AG08396 (cell line): ENCODE measurements around the gene COX7A2L.
"Not testable (repeated sequence)": the region's sequence is repeated elsewhere in the genome, so short reads cannot be mapped to it uniquely, and the experiment has no call there.

ENCODE experiments used
- DNase-seq: peaks from one replicate; pipeline ENCODE4 v3.0.0; 2012; ENCODE audit warnings: low spot score, mixed read lengths

COX7A2L gene

GRCh38 chr2:42360890-42361727, at the start of gene COX7A2L:
Gene COX7A2L, minus strand, starts transcription at chr2:42361217. Its CDS starts 56 bp downstream, at chr2:42361161.
- DNase-seq, result peak; percentile 97

- DNase-seq, result no peak
Observed at GRCh38 chr2:42408009-42408408, 47.0 kb upstream of the COX7A2L start.

- no peak for DNase-seq
Observed at GRCh38 chr2:42407476-42407875, 46.5 kb upstream of the COX7A2L start.

- no peak for DNase-seq
Observed at GRCh38 chr2:42404676-42405075, 43.7 kb upstream of the COX7A2L start.

- DNase-seq, result no peak
Observed at GRCh38 chr2:42401773-42402172, 40.8 kb upstream of the COX7A2L start.

GRCh38 chr2:42398052-42398451, 37.0 kb upstream of the COX7A2L start:
- not testable (repeated sequence) for DNase-seq

GRCh38 chr2:42393320-42393719, 32.3 kb upstream of the COX7A2L start:
- DNase-seq, result not testable (repeated sequence)

- DNase-seq, result no peak
Observed at GRCh38 chr2:42392191-42392590, 31.2 kb upstream of the COX7A2L start.

GRCh38 chr2:42390401-42390969, 29.5 kb upstream of the COX7A2L start:
- DNase-seq, result no peak

GRCh38 chr2:42386682-42387081, 25.7 kb upstream of the COX7A2L start:
- no peak for DNase-seq

- DNase-seq, result no peak
Observed at GRCh38 chr2:42385225-42385624, 24.2 kb upstream of the COX7A2L start.

- no peak for DNase-seq
Observed at GRCh38 chr2:42383855-42384530, 23.0 kb upstream of the COX7A2L start.

GRCh38 chr2:42382144-42382543, 21.1 kb upstream of the COX7A2L start:
- no peak for DNase-seq

- DNase-seq, result not testable (repeated sequence)
Observed at GRCh38 chr2:42380026-42380425, 19.0 kb upstream of the COX7A2L start.

GRCh38 chr2:42378415-42378814, 17.4 kb upstream of the COX7A2L start:
- DNase-seq, result no peak

- no peak for DNase-seq
Observed at GRCh38 chr2:42376758-42377157, 15.7 kb upstream of the COX7A2L start.

GRCh38 chr2:42372474-42373200, 11.6 kb upstream of the COX7A2L start:
- DNase-seq, result no peak

GRCh38 chr2:42371611-42372473, 10.8 kb upstream of the COX7A2L start:
- DNase-seq, result no peak

- DNase-seq, result no peak
Observed at GRCh38 chr2:42369532-42370229, 8.7 kb upstream of the COX7A2L start.

- no peak for DNase-seq
Observed at GRCh38 chr2:42368817-42369531, 8.0 kb upstream of the COX7A2L start.
